COR-L47 (cell line): ENCODE data around the gene MYOCD.

ENCODE experiments used
- DNase-seq: peaks from one replicate; lab custom pipeline; 2025; lab: John Stamatoyannopoulos, UW

MYOCD gene

GRCh38 chr17:12709063-12709462, 43.4 kb downstream of the MYOCD start:
- DNase-seq = no peak

DNA sequence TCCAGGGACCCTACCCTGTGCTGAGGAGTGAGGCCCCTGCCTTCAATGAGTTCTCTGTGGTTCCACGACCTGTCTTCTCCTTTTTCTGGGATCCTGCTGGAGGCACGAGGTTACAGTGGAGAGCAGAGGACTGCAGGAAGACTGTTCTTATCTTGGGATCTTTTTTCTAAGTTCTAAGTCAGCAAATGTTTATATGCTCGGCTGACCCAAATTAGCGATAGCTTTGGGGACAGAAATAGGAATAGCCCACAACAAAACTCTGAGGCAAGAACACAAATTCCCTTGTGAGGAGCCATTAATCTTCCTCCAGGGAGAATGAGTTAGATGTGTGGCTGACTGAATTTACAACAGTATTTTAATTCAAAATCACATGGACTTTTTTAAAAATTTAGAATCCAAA, 46.7 kb downstream of the MYOCD start:
- DNase-seq = no peak

- DNase-seq = no peak
Observed at GRCh38 chr17:12712941-12713340, 47.3 kb downstream of the MYOCD start.

DNA sequence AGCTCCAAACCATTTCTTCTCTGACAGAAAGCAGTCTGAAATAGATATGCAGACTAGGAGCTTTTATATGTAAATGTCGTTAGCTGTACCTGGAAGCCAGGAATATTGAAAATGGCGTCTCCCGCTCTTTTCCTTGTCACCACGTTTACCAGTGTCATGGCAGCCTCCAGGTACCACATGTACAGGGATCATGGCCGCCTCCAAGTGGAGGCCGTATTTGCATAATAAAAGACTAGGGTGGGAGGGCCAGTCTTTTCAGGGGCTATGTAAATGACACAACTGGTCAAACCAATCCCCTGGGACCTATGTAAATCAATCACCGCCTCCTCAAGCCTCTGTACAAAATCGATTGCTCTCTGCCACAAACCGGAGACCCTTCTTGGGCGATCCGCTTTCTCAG, 54.3 kb downstream of the MYOCD start:
- no peak for DNase-seq

DNA sequence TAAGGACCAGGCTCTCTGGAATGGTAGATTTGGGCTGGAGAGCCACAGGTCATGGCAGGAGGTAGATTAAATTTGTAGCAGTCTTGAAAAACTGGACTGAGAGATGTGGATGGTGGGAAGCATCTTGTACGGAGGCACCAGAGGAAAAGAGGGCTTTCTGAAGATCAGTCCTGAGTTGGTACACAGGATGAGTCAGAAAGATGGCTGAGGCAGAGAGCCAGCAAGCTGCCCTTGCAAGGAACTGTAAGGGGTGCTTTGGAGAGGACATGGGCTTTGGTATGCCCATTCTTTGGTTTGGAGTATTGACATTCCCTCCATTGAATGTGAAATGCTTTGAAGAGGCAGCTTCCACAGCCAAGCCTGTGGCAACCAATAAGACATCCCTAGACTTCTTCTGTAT, 55.9 kb downstream of the MYOCD start:
- DNase-seq = no peak

DNA sequence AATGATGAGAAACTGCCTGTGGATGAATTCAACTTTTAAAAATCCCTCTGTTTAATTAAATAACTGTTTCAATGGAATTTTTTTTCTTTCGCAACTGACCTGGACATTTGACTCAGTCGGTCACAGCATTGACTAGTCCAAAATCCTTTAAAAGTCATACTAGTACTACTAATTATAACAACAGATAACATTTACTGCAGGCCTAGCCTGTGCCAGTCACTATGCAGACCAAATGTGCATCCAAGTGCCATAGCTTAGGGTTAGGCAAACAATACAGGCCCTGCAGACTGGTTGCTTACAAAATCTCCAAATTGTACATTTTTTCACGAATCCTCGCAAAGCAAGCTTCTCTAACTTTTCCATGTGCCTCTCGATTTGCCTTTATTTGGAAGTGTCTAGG, 56.6 kb downstream of the MYOCD start:
- DNase-seq = no peak

DNA sequence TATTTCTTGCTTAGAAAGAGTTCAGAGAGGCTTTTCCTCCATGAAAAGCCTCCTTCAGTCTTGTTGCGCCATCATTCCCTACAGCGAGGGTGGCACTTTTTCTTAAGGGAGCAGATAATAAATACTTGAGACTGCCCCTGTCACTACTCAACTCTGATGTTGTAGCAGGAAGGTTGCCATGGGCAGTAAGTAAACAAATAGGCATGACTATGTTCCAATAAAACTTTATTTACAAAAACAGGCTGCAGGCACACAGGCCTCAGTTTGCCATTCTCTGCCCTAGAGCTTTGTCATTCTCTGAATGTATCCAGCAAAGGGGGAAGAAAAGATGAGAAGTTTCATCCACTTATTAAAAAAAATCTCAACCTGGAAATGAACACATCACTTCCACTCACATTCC, 60.4 kb downstream of the MYOCD start:
- DNase-seq = no peak

DNA sequence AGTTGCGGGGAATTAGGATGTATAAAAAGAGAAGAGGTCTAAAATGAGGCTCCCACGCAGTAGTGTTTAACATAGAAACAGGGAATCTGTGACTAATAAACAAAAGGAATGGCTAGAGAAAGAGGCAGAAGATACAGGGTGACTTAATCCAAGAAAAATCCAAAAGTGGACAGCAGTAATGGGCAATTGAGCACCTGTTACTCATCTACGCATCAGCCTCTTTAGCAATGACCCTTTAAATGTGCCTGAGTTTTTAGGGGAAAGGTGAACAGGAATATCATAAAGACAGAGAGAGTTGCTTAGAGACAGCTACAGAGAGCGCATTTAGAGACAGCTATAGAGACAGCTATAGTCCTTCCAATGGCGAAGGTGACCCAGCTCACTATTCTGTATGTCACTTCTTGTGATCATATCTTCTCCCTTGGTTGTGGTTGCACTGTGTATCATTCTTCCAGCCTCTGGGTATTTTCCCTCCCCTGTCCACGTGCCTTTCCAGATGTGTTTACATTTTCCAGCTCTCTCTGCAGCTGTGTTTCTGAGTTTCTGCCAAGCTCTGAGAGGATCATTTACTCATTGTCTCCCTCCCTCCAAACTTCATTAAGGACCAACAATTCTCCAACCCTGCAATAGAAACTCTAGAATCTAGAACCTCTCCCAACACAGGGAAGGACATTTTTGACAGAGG, 61.5 kb downstream of the MYOCD start:
- DNase-seq = no peak

DNA sequence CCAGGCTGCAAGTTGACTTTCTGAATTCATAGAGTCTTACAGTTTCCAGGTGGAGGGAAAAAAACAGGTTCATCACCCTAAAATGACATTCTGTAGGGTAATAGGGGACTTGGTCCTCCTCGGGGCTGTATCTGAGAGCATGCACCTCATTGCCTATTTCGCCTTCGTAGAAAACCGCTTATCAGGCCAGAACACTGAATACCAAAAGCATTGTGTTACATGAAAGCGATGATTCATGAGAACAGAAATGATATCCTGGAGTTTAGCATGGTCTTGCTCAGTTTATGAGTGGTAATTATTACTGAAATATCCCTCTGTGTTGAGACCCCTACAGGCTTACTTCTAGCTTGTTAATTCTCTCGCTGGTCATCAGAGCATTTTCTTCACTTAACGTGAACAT, 62.2 kb downstream of the MYOCD start:
- DNase-seq = no peak

- DNase-seq = no peak
Observed at GRCh38 chr17:12729086-12729485, 63.4 kb downstream of the MYOCD start.

GRCh38 chr17:12730421-12730820, 64.7 kb downstream of the MYOCD start:
- no peak for DNase-seq

- DNase-seq = no peak
Observed at GRCh38 chr17:12730931-12731521, 65.3 kb downstream of the MYOCD start.

DNA sequence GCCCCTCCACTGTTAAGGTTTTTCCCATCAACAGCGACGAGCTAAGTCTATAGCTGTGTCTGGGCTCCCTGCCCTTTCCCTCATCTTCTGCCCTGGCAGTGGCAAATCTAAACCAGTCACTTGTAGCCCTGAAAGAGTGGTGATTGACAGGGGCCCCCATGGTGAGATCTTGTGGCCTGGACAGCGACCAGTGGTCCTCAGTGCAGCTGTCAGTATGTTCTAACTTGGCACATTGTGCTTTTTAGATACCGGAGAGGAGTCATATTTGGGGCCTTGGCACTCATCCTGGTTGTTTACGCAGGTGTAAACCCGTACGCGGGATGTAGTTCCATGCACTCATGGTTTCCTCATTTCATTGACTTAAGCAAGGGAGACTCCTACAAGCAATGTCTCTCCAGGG, 66.1 kb downstream of the MYOCD start:
- DNase-seq = no peak

GRCh38 chr17:12732366-12732765, 66.7 kb downstream of the MYOCD start:
- no peak for DNase-seq

GRCh38 chr17:12734926-12735325, 69.2 kb downstream of the MYOCD start:
- DNase-seq = no peak

DNA sequence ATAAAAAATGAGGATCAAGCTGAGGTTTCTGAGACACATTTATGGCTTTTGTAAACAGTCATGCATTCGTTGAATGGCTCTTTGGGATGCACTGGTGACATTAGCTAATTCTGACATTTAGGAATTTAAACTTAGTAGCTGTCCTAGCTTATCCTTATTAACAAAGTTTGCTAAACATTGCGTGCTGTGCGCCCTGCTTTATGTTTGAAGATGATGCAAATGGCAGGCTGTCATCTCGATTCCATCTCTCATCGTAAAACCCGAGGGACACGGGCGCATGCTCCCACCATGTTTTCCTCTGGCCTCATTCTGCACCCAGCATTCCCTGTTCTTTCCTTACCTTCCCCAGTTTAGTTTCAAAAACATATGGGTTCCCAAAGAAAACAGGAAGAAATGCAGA, 69.8 kb downstream of the MYOCD start:
- DNase-seq = no peak

DNA sequence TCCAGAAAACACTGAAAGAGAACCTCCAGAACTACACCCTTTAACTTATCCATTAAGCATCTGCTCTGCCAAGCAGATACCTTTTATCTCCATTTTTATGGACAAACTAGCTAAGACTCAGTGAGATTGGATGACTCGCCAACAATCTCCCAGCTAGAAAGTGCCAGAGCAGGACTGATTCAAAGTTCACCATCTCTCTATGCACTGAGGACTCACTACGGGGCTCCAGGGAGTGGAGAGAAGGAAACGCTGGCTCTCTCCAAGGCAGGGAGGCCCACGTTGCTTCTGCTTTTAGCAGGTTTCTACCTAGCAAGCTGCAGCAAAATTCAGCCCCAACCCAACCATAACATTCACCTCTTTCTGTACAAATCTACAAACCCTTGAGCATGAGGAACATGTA, 70.8 kb downstream of the MYOCD start:
- DNase-seq = no peak

DNA sequence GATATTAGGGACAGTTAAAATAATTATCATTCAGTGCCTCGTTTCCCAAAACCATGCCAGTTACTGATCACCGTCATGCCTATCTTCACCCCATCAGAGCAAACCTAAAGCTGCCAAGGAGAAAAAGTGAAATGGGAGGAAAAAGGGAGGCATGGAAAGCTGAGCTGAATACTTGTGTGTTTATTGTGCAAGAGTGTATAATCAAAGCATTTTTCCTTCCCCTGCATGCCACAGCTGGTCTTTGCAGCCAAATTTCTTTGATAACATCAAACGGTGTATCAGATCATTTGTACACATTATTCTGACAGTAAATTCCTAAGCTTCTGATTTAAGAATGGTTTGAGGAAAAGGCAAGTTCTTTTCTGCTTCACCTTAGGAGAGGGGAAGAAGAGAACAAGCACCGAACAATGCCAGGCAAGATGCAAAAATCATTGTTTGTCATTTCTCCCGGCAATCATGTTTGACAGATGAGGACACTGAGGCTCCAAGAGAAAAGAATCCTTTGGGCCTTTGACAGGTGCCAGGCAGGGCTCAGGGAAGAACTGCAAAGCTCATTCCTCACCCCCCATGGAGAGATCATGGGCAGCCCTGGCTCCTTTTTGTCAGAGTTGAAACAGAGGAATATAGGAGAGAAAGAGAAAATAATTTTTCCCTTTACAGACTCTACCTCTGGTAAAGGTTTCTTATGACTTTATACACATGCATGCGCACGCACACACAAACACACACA, 72.2 kb downstream of the MYOCD start:
- DNase-seq = no peak

GRCh38 chr17:12738624-12739023, 72.9 kb downstream of the MYOCD start:
- DNase-seq = no peak

DNA sequence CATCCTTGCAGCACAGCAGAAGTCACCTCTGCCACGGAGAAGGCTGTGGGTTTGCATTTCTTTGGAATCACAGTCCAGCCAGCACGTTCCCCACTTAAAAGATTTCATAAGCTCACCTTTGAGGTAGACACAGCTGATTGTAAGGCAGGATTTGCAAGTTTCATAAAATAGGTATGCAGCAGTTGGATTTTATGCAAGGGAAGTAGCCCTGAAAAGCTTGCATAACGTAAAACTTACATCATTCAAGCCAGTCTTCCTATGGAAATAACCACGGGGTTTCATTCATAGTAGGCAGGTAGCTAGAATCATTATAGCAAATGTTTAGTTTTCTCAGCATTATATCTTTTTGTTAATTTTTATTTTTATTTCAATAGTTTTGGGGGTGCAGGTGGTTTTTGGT, 73.8 kb downstream of the MYOCD start:
- DNase-seq = no peak

GRCh38 chr17:12743046-12743445, 77.4 kb downstream of the MYOCD start:
- no peak for DNase-seq

DNA sequence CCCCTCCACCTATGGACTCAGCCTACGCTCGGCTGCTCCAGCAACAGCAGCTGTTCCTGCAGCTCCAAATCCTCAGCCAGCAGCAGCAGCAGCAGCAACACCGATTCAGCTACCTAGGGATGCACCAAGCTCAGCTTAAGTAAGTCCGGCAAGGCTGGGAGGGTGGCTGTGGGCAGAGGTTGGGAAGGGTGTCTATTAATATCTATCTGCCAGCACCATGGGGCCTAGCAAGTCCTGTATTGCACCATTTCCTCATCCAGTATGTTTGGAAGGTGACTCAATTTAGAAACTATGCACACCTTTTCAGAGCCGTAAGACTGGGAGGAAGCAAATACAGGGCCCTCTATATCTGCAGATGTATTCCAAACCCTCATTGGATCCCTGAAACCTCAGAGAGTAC, 78.6 kb downstream of the MYOCD start:
- no peak for DNase-seq

GRCh38 chr17:12744786-12745185, 79.1 kb downstream of the MYOCD start:
- DNase-seq = no peak

- no peak for DNase-seq
Observed at GRCh38 chr17:12745486-12745885, 79.8 kb downstream of the MYOCD start.
